Measurements from ENCODE around the gene LITAF.

DNA sequence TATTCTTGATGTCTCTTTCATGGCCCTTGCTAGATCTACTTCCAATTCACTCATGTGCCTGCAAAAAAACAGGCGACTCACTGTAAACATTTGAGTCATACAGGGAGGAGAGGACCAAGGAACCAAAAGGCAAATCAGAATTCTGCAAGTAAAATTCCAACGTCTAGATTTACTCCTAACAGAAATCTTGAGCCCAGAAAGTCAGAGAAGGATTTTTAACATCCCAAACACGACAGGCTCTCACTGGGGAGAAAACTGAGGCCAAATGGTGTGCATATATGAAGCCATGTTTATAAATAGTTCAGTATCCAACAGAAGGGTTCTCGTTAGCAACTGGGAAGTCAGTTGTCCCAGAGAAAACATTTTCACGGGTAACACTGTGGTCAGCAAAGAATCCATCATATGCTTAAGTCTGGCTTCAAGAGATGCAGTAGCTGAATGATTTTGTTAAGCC lies 40.1 kb downstream of the LITAF start:
- TF ChIP-seq, protein P1, sequence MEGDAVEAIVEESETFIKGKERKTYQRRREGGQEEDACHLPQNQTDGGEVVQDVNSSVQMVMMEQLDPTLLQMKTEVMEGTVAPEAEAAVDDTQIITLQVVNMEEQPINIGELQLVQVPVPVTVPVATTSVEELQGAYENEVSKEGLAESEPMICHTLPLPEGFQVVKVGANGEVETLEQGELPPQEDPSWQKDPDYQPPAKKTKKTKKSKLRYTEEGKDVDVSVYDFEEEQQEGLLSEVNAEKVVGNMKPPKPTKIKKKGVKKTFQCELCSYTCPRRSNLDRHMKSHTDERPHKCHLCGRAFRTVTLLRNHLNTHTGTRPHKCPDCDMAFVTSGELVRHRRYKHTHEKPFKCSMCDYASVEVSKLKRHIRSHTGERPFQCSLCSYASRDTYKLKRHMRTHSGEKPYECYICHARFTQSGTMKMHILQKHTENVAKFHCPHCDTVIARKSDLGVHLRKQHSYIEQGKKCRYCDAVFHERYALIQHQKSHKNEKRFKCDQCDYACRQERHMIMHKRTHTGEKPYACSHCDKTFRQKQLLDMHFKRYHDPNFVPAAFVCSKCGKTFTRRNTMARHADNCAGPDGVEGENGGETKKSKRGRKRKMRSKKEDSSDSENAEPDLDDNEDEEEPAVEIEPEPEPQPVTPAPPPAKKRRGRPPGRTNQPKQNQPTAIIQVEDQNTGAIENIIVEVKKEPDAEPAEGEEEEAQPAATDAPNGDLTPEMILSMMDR (IDR thresholded peaks at IDR 0.05): no peak
- no peak for TF ChIP-seq POLR2A (IDR thresholded peaks at IDR 0.05)

Measured in testis (tissue), 2 donors.